ENCODE measurements around the gene UGT2A3. TPM values are rescaled to one million over a fixed set of nuclear protein-coding genes. Genes with fewer than 3 reads are reported as not detected.

UGT2A3 gene
- total and polyA plus RNA-seq, 10 donors: not detected

- 87 to 95% (median 89%) methylated on average over 7 to 8 of the region's 8 CpGs for WGBS, 5 donors
- intact Hi-C loops (cut with DNase I; ENCODE audit: low total_unique reads): no loop called here
- no peak overlapping the region for H3K27ac ChIP-seq
- H3K9me3 ChIP-seq: peaks cover 0 to 11% (median 2%) of the 10 kb centered on the region in 8 donors
- no peaks in the 10 kb centered on the region for H3K27me3 ChIP-seq (replicated peaks in 1 of 7)
- no peaks in the 10 kb centered on the region for H3K4me1 ChIP-seq
- no peak for DNase-seq
- H3K4me3 ChIP-seq: no peak overlapping the region
- no peaks in the 10 kb centered on the region for H3K36me3 ChIP-seq
- no peak for TF ChIP-seq POLR2AphosphoS5 (IDR thresholded peaks at IDR 0.05)
- TF ChIP-seq CTCF (IDR thresholded peaks at IDR 0.05 in 8 of 11, conservative IDR thresholded peaks at IDR 0.05 in 3 of 11): no peak
- TF ChIP-seq POLR2A (IDR thresholded peaks at IDR 0.05): no peak
These were observed 34.6 kb downstream of the UGT2A3 start for GRCh38 chr4:68917016-68917415.

GRCh38 chr4:68912807-68913206 lies 38.8 kb downstream of the UGT2A3 start:
- intact Hi-C loops (cut with DNase I; ENCODE audit: low total_unique reads): no loop called here
- H3K27me3 ChIP-seq (replicated peaks in 1 of 7): no peaks in the 10 kb centered on the region
- no peak for DNase-seq
- no peak overlapping the region for H3K4me3 ChIP-seq
- 73 to 87% (median 77%) methylated on average over 3 of the region's 3 CpGs for WGBS, 5 donors
- no peak for TF ChIP-seq CTCF (IDR thresholded peaks at IDR 0.05 in 8 of 11, conservative IDR thresholded peaks at IDR 0.05 in 3 of 11)
- no peak for TF ChIP-seq POLR2A (IDR thresholded peaks at IDR 0.05)
- no peak for TF ChIP-seq POLR2AphosphoS5 (IDR thresholded peaks at IDR 0.05)
- no peak overlapping the region for H3K27ac ChIP-seq
- H3K36me3 ChIP-seq: no peaks in the 10 kb centered on the region
- no peaks in the 10 kb centered on the region for H3K9me3 ChIP-seq
- H3K4me1 ChIP-seq: no peaks in the 10 kb centered on the region

- no peak for DNase-seq
- H3K4me1 ChIP-seq: no peaks in the 10 kb centered on the region
- TF ChIP-seq POLR2AphosphoS5 (IDR thresholded peaks at IDR 0.05) (no peak), CTCF (IDR thresholded peaks at IDR 0.05 in 8 of 11, conservative IDR thresholded peaks at IDR 0.05 in 3 of 11) (no peak), POLR2A (IDR thresholded peaks at IDR 0.05) (no peak)
- intact Hi-C loops (cut with DNase I; ENCODE audit: low total_unique reads): no loop called here
- H3K27me3 ChIP-seq (replicated peaks in 1 of 7): no peaks in the 10 kb centered on the region
- no peak overlapping the region for H3K4me3 ChIP-seq
- H3K9me3 ChIP-seq: no peaks in the 10 kb centered on the region
- WGBS, 5 donors: 54 to 79% (median 69%) methylated on average over 2 of the region's 2 CpGs
- H3K36me3 ChIP-seq: no peaks in the 10 kb centered on the region
- H3K27ac ChIP-seq: no peak overlapping the region
These were observed 42.2 kb downstream of the UGT2A3 start for GRCh38 chr4:68909385-68909784.

- H3K4me3 ChIP-seq: no peak overlapping the region
- WGBS, 5 donors: 67 to 78% (median 68%) methylated on average over 3 of the region's 3 CpGs
- no peak for DNase-seq
- H3K27me3 ChIP-seq (replicated peaks in 1 of 7): no peaks in the 10 kb centered on the region
- no peak for TF ChIP-seq POLR2A (IDR thresholded peaks at IDR 0.05)
- TF ChIP-seq POLR2AphosphoS5 (IDR thresholded peaks at IDR 0.05): no peak
- TF ChIP-seq CTCF (IDR thresholded peaks at IDR 0.05 in 8 of 11, conservative IDR thresholded peaks at IDR 0.05 in 3 of 11): no peak
- intact Hi-C loops (cut with DNase I; ENCODE audit: low total_unique reads): no loop called here
- H3K36me3 ChIP-seq: no peaks in the 10 kb centered on the region
- H3K4me1 ChIP-seq: no peaks in the 10 kb centered on the region
- no peak overlapping the region for H3K27ac ChIP-seq
- no peaks in the 10 kb centered on the region for H3K9me3 ChIP-seq
These were observed 43.6 kb downstream of the UGT2A3 start for GRCh38 chr4:68907788-68908700.
